Measurements from ENCODE around the gene CRACR2A. TPM values are rescaled to one million over a fixed set of nuclear protein-coding genes. Genes with fewer than 3 reads are reported as not detected.

CRACR2A gene
- polyA plus RNA-seq, 3 donors: 1.2 to 1.8 (median 1.7) TPM

- no peak for DNase-seq (ENCODE audit: low read depth in 3 of 3, low spot score in 2 of 3)
Measured at GRCh38 chr12:3628629-3629028, 124.3 kb downstream of the CRACR2A start.

DNA sequence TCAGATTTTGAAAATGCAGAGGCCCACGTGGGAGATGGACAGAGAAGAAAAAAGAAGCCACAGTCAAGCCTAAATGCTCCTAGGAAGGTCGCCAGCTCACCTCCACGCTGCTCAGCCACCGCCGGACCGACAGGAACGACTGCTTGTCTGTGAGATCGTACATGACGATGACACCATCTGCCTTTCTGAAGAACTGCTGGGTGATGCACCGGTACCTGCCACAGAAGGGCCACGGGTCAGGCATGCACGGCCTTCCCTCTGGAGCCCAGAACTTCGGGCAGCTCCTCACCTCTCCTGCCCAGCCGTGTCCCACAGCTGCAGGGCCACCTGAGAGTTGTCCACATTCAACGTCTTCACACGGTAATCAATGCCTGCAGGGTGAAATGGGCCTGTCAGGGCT is 125.6 kb downstream of the CRACR2A start:
- DNase-seq (ENCODE audit: low read depth in 3 of 3, low spot score in 2 of 3): no peak

DNA sequence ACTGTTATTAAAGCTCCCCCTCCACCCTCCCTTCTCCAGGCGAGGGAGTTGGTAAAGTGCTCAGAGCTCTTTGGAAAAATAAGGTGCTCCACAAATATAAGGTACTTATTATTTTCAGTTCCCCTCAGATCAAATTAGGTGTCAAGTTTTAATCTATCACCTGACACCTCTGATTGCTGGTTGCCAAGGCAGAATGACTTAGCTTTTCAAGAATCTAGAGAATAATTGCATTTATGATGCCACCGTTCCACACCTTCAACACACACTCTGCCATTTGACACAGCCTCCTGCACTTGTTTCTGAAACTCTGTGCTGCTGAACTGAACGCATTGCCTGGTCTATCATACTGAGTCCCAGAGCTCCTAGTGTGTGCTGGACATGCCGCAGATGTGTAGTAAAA is 128.6 kb downstream of the CRACR2A start:
- DNase-seq (ENCODE audit: low read depth in 3 of 3, low spot score in 2 of 3): no peak

DNA sequence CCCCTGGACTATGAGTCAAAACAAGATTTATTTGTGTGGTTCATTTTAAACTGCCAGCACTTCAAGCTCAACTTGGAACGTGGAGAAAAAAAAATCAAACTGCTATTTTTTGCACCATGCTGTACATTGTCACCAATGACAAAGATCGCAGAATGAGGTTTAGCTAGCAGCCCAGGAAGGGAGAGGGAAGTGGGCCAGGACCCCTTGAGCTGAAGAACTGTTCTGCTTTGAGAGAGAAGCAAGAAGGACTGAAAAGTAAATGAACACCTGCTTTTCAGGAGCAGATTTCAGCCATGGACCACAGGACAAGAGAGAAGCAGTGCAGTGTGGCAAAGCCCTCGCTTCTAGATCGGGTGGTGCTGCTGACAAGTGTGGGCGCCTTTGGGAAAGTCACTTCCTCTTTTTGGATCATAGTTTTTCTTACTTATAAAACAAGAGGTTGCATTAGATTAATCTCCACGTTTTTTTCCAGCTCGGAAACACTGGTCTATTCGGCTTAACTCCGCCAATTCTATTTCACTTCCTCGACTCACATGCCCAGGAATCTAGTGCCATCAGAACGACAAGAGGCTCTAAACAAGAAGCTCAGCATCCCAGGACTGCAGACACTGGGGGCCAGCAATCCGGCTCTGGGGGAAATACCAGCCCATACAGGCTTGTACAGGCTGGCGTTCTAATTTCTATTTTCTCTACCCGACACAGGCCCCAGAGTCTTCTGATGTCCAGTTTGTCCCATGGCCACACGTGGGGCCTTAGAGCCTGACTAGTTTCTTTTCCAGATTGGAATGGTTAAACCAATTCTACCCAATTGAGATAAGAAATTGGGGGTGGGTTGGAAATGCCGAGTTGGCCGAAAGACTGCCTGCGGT is 129.9 kb downstream of the CRACR2A start:
- no peak for DNase-seq (ENCODE audit: low read depth in 3 of 3, low spot score in 2 of 3)

- no peak for DNase-seq (ENCODE audit: low read depth in 3 of 3, low spot score in 2 of 3)
Measured at GRCh38 chr12:3622021-3622821, 130.7 kb downstream of the CRACR2A start.

GRCh38 chr12:3620856-3621255 is 132.1 kb downstream of the CRACR2A start:
- no peak for DNase-seq (ENCODE audit: low read depth in 3 of 3, low spot score in 2 of 3)

GRCh38 chr12:3617565-3617964 is 135.3 kb downstream of the CRACR2A start:
- DNase-seq (ENCODE audit: low read depth in 3 of 3, low spot score in 2 of 3): no peak

GRCh38 chr12:3615862-3616261 is 137.0 kb downstream of the CRACR2A start:
- no peak for DNase-seq (ENCODE audit: low read depth in 3 of 3, low spot score in 2 of 3)

DNA sequence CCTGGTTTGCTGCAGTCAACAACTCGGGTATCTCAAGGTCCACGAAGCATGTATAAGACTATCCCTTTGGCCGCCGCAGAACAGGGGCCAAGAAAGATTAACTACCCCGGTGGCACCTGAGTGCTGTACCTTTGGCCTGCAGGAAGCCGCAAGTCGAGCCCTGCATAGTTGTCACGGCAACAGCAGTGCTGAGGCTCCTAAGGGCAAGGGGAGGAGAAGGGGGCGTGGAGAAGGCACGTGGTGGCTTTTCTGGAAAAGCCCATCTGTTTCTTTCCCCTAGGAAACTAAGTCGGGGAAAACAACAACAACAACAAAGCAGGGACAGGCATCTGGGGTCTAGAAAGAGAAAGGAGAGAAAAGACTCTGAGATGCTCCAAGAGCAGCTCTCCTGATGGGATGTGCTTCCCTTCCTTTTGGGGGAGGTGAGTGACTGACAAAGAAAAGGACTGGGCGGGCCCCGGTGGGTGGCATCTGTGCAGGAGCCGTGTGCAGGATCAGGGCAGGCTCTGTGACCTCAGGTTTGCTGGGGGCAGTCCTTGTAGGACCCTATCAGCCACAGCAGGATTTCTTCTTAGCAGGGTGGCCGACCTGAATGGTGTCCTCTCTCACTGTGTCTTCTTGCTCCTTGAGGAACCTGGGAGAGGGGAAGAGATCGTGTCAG is 138.0 kb downstream of the CRACR2A start:
- DNase-seq (ENCODE audit: low read depth in 3 of 3, low spot score in 2 of 3): peak in 2 of 3 donors; percentile 15

- DNase-seq (ENCODE audit: low read depth in 3 of 3, low spot score in 2 of 3): no peak
Measured at GRCh38 chr12:3613641-3614395, 139.1 kb downstream of the CRACR2A start.

DNA sequence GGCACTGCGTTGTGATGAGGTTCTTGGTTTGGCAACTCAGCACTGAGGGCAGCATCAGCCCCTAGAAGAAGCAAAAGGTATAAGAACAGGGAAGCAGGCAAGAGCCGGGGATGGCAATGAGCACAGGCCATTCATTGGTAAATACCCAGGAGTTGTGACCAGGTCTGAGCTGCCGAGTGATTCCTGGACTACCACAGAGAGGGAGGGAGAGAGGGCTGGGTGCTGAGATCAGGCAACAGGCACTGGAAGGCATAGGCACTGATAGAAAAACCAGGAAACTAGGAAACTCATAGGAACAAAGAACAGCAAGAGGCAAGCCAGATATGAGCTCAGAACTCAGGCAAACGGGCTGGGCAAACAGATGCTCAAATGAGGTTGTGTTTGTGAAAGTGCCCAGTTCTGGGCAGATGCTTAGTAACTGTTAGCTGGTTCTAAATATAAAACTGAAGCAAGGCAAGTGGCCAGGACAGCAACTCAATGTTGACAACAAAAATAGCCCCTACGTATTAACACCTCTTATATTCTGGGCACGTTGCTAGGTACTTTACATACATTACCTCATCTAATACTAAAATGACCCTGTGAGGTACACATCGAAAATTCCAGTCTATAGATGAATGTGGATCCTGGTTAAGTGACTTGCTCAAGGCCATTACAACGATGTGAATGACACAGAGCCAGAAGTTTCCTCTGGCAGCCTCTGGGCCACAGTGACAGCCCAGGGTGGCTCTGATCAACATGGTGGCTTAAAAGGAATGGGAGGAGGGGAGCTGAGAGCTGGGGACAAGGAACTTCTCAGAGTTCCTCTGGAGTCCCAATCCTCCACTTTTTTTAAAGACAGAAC is 140.8 kb downstream of the CRACR2A start:
- DNase-seq (ENCODE audit: low read depth in 3 of 3, low spot score in 2 of 3): no peak

DNA sequence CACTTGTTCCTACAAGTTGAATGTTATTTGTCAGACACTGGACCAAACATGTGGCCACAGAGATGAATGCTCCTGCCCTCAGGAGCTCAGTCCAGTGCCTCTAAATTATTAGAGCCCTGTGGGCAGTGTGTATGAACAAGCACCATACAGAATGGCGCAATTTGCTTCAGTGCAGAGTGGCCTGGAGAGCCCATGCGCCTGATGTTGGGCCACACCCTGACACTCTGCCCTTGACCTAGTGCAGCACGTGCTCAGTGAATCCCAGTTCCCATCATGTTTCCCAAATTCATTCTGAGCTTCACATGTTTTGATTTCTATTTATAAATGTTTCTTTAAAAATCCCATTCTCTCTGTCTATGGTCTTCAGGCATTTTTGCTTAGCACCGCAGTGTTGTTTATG is 145.1 kb downstream of the CRACR2A start:
- DNase-seq (ENCODE audit: low read depth in 3 of 3, low spot score in 2 of 3): no peak

DNA sequence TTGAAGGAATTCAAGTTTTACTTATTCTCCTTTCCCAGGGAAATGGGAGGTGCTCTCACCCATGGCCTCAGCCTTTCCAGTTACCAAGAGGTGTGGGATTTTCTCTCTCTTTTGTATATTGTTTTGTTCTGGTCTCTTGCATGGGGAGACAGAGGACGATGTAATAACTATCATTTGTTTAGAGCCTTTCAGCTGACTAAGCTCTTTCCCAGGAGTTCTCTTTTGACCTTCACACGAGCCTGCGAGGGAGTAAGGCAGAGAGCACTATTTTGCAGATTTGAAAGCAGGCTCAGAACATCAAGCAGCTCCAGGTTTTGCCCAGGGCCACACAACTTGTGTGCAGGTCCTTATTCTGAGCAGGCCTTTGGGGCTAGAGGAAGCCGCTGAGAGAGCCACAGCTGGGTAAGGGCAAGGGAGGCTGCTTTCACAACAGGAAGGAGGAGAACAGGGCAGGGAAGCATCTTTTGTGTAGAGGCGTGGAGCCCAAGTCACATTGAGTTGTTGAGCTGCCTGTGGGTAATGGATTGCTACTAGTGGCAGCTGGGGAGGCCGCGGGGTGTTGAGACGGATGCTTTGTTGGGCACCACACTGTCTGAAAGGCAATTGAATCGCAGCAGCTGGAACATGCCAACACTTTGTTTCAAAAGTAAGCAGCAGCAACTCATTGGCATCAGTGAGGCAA is 145.7 kb downstream of the CRACR2A start:
- no peak for DNase-seq (ENCODE audit: low read depth in 3 of 3, low spot score in 2 of 3)

- no peak for DNase-seq (ENCODE audit: low read depth in 3 of 3, low spot score in 2 of 3)
Measured at GRCh38 chr12:3606128-3606527, 146.8 kb downstream of the CRACR2A start.

GRCh38 chr12:3605692-3606091 is 147.2 kb downstream of the CRACR2A start:
- no peak for DNase-seq (ENCODE audit: low read depth in 3 of 3, low spot score in 2 of 3)

GRCh38 chr12:3604748-3605586 is 147.9 kb downstream of the CRACR2A start:
- DNase-seq (ENCODE audit: low read depth in 3 of 3, low spot score in 2 of 3): peak in 1 of 3 donors; percentile 4

DNA sequence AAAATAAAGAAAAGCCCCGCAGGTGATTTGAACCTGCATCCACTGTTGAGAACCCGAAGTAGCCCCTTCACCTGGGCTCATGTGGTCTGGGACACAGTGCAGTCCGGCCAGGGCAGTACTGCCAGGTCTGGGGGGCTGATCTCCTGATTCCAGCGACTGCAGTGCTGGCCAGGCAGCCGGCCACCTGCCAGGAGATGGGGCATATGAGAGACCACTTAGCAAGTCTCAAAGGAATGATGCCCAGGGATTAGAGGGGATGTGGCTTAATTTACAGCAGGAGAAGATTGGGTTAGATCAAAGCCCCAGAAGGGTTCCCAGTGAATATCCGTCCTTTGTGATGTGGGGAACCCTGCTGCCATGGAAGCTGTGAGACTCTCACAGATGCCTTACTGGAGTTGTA is 148.6 kb downstream of the CRACR2A start:
- DNase-seq (ENCODE audit: low read depth in 3 of 3, low spot score in 2 of 3): no peak

DNA sequence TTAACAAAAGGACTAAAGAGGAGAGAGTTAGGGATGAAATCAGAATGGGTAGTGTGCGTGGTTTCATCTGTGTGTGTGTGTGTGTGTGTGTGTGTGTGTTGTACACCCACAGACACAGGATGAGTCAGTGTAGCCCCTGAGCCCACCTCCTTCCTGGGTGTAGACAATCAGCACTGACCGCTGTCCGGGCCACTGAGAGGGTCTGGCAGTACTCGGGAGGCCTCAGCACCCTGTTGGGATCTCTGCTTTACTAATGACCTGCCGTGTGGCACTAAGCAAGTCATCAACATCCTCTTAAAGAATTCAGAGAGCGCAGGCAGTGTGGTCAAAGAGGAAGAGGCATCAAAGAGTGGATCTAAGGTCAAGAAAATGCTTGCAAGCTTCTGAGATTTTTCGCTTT is 149.3 kb downstream of the CRACR2A start:
- no peak for DNase-seq (ENCODE audit: low read depth in 3 of 3, low spot score in 2 of 3)

All from right renal cortex interstitium (tissue), 3 donors.